Measurements from ENCODE around the gene ALDH1L2.

The ALDH1L2 gene

DNA sequence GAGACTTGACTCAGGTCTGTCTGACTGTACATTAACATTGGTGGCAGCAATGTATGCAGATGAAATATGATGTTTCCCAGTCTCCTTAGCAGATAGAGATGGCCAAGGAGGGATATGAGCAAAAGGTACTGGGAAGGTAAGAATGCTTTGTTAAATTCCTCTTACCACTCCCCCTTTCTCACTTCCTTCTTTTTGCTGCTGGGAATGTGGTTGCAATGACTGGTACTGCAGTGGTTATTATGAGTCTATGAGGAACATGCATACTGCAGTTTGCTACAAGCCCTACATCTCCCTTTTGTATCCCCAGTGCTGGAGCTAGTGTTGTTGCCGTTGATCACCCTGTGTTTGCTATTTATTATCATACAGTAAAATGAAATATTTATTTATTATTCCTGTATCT lies 35.9 kb downstream of the ALDH1L2 start:
- H3K9me3 ChIP-seq (ENCODE audit: control insufficient read depth, insufficient read depth, low read depth, low read length): no peaks in the 10 kb centered on the region
- TF ChIP-seq ZNF157 (tag by site-specific recombination; IDR thresholded peaks at IDR 0.05): no peak
- no peak for TF ChIP-seq ZNF324 (tag by site-specific recombination; IDR thresholded peaks at IDR 0.05)
- no peaks in the 10 kb centered on the region for H3K4me1 ChIP-seq (ENCODE audit: control insufficient read depth, insufficient read depth, low read length)
- CTCF ChIA-PET: interaction anchor here (0.6 to 1.2 kb wide), 3 partner anchors 597 to 1491 kb away, joined by 3 to 4 read pairs (median 3); no protein-coding TSS in a partner anchor
- H3K27ac ChIP-seq (ENCODE audit: extremely low read depth, low read depth, low read length): no peak overlapping the region
- POLR2A ChIA-PET: no interaction called here
- no peaks in the 10 kb centered on the region for H3K36me3 ChIP-seq (ENCODE audit: control insufficient read depth in 2 of 2, insufficient read depth in 1 of 2, low read length in 2 of 2)
- H3K4me3 ChIP-seq (ENCODE audit: low read depth, low read length): no peak overlapping the region

DNA sequence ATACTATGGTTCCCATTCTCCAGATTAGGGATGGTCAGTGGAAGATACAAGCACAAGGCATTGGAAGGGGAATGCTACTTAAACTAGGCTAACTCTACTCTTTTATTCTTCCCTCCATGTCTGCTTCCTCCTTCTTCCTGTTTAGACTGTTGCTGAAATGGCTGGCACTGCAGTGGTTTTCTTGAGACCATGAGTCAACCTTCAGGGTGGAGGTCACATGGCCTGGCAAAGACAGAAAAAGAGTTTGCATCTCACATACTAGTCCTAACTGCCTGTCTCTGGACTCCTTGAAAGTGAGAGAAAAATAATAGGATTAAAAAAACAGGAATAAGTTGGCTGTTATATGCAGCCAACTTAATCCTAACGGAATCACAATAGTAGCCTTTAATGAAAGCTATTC lies 37.0 kb downstream of the ALDH1L2 start:
- TF ChIP-seq ZBTB48 (tag by site-specific recombination; IDR thresholded peaks at IDR 0.05) (no peak), ZNF837 (tag by site-specific recombination; IDR thresholded peaks at IDR 0.05) (no peak), ZNF37A (tag by site-specific recombination; IDR thresholded peaks at IDR 0.05) (no peak), ZNF626 (tag by site-specific recombination; IDR thresholded peaks at IDR 0.05) (no peak), ZNF146 (tag by site-specific recombination; IDR thresholded peaks at IDR 0.05) (no peak), ZNF701 (tag by site-specific recombination; IDR thresholded peaks at IDR 0.05) (no peak), ZNF433 (tag by site-specific recombination; IDR thresholded peaks at IDR 0.05; ENCODE audit: low read depth) (no peak), TSHZ1 (tag by site-specific recombination; IDR thresholded peaks at IDR 0.05; ENCODE audit: borderline replicate concordance) (no peak), ZNF560 (tag by site-specific recombination; IDR thresholded peaks at IDR 0.05; ENCODE audit: borderline replicate concordance) (no peak), ZBTB21 (tag by site-specific recombination; IDR thresholded peaks at IDR 0.05) (no peak), ZNF654 (tag by site-specific recombination; IDR thresholded peaks at IDR 0.05; ENCODE audit: low read depth) (no peak), ZNF768 (tag by site-specific recombination; IDR thresholded peaks at IDR 0.05) (no peak), ZSCAN5A (tag by site-specific recombination; IDR thresholded peaks at IDR 0.05) (no peak), ZNF555 (tag by site-specific recombination; conservative IDR thresholded peaks at IDR 0.05) (no peak), TRIM28 (IDR thresholded peaks at IDR 0.05; ENCODE audit: borderline replicate concordance, low read length) (no peak), ZNF580 (tag by site-specific recombination; IDR thresholded peaks at IDR 0.05) (no peak), ZNF350 (tag by site-specific recombination; IDR thresholded peaks at IDR 0.05) (no peak), ZBTB7A (tag by site-specific recombination; IDR thresholded peaks at IDR 0.05; ENCODE audit: low read depth) (no peak)
- TF ChIP-seq, protein P1, sequence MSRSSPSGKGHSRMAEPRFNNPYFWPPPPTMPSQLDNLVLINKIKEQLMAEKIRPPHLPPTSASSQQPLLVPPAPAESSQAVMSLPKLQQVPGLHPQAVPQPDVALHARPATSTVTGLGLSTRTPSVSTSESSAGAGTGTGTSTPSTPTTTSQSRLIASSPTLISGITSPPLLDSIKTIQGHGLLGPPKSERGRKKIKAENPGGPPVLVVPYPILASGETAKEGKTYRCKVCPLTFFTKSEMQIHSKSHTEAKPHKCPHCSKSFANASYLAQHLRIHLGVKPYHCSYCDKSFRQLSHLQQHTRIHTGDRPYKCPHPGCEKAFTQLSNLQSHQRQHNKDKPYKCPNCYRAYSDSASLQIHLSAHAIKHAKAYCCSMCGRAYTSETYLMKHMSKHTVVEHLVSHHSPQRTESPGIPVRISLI (tag by site-specific recombination; IDR thresholded peaks at IDR 0.05): no peak
- H3K36me3 ChIP-seq (ENCODE audit: control insufficient read depth in 2 of 2, insufficient read depth in 1 of 2, low read length in 2 of 2): no peaks in the 10 kb centered on the region
- POLR2A ChIA-PET: no interaction called here
- CTCF ChIA-PET: interaction anchor here (1.6 kb wide), 1 partner anchor 665 kb away, joined by 4 read pairs; no protein-coding TSS in a partner anchor
- H3K9me3 ChIP-seq (ENCODE audit: control insufficient read depth, insufficient read depth, low read depth, low read length): no peaks in the 10 kb centered on the region
- H3K27ac ChIP-seq (ENCODE audit: extremely low read depth, low read depth, low read length): no peak overlapping the region
- no peaks in the 10 kb centered on the region for H3K4me1 ChIP-seq (ENCODE audit: control insufficient read depth, insufficient read depth, low read length)
- no peak overlapping the region for H3K4me3 ChIP-seq (ENCODE audit: low read depth, low read length)

All from HEK293 (cell line).